HFF-Myc (cell line): Measurements from ENCODE around the gene SLC41A1.
"Not testable (repeated sequence)": the region's sequence is repeated elsewhere in the genome, so short reads cannot be mapped to it uniquely, and the experiment has no call there.

ENCODE experiments used
- DNase-seq: peaks from one replicate; pipeline ENCODE4 v3.0.0-alpha.2; 2011; ENCODE audit warnings: low read depth; ENCODE audit errors: extremely low read depth
- H3K4me3 ChIP-seq: replicated peaks from 2 replicates; pipeline ENCODE4 v1.5.1; 2011; ENCODE audit warnings: low read depth, mild to moderate bottlenecking, control low read depth, low read length
- TF ChIP-seq, protein P1 (sequence below): IDR thresholded peaks from 2 replicates; pipeline ENCODE4 v1.5.1; 2012; ENCODE audit warnings: mild to moderate bottlenecking, low read depth, low read length, control low read depth; ENCODE audit errors: missing control alignments

Gene SLC41A1

DNA sequence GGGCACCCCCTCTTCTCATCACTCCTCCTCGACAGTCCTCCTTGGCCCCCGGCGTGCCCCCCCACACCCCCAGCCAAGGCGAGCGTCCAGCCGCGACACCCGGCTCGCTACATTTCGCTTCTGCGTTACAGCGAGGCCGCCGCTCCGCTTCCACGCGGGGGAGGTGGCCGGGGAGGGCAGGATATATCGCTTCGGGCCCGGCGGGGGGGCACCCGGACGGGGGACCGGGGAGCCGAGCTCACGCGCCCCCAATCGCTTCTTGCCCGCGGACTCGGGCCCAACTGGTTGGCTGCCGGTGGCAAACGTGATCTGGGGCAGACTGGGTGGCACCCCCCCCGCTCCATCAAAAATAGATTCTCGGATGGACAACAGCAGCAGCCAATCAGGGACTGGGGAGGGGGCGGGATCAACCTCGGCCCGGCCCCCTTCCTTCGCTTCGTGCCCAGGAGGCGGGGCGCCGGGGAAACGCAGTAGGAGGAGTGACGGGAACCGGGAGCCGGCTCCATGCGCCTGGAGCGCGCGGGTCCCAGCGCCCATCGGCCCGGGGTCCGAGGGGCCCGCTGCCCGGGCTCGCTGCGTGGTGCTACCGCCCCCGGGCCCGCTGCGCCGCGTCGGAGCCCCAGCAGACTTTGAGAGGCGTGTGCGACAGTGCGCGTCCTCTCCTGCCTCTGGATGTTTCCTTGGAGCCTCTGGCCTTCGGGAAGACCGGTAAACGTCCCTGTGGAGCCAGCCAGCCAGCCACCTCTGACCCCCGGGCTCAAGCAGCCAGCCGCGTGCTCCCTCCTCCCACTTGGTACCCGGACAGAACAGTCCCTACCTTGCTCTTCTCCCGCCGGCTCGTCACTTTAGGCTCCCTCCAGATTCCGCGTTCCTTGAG, at the start of gene SLC41A1:
TSS of gene SLC41A1 (minus strand) at position 321 of the 877 bp plus-strand sequence. CDS start 2,757 bp downstream, outside the sequence.
- TF ChIP-seq, protein P1, sequence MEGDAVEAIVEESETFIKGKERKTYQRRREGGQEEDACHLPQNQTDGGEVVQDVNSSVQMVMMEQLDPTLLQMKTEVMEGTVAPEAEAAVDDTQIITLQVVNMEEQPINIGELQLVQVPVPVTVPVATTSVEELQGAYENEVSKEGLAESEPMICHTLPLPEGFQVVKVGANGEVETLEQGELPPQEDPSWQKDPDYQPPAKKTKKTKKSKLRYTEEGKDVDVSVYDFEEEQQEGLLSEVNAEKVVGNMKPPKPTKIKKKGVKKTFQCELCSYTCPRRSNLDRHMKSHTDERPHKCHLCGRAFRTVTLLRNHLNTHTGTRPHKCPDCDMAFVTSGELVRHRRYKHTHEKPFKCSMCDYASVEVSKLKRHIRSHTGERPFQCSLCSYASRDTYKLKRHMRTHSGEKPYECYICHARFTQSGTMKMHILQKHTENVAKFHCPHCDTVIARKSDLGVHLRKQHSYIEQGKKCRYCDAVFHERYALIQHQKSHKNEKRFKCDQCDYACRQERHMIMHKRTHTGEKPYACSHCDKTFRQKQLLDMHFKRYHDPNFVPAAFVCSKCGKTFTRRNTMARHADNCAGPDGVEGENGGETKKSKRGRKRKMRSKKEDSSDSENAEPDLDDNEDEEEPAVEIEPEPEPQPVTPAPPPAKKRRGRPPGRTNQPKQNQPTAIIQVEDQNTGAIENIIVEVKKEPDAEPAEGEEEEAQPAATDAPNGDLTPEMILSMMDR = no peak
- peak; percentile 65 for DNase-seq
- H3K4me3 ChIP-seq = peak within 1 kb of the TSS; percentile 73

DNA sequence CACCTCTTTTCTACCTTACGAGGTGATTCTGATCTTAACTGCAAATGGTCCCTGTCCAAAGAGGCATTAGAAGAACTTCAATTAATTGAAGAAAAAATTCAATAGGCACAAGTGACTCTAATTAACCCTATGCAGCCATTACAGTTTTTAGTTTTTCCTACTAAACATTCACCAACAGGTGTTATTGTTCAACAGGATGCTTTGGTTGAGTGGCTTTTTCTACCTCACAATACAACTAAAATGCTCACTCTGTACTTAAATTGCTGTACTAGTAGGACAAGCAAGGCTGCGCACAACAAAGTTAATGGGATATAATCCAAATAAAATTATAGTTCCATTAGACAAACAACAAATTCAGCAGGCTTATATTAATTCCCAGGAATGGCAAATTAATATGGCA, 48.5 kb upstream of the SLC41A1 start:
- no peak for DNase-seq
- H3K4me3 ChIP-seq = no peak overlapping the region
- TF ChIP-seq, protein P1 = no peak

DNA sequence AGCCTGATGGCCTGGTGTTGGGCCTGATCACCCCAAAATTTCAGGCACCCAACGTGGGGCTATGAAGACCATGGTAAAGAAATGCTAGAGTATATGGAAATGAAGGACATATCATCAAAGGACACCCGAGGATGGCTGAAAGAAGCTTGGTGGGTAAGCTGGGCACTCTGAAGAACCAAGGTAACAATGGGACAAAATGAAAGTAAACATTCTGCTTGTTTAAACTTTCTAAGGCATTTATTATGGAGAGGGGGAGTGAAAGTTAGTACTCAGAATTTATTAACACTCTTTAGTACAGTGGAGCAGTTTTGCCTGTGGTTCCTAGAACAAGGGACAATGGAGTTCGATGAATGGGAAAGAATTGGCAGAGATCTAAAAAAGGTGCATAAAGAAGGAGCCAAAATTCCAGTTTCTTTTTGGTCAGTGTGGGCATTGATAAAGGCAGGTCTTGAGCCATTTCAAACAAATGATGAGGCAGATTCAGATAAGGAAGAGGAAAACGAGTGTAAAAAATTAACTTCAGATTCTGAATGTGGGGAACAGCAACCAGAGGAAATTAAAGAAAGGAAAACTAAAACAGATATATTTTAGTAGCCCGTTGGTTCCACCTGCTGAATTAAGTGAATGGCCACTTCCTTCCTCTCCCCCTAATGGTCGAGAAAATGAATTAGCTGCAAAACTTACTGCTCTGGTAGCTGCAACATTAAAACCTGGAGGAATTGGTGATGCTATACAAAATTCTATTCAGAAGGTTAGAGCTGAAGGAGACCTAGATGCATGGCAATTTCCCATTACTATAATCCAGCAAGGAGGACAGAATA, 45.4 kb upstream of the SLC41A1 start:
- DNase-seq = no peak
- TF ChIP-seq, protein P1 = no peak
- H3K4me3 ChIP-seq = no peak overlapping the region

DNA sequence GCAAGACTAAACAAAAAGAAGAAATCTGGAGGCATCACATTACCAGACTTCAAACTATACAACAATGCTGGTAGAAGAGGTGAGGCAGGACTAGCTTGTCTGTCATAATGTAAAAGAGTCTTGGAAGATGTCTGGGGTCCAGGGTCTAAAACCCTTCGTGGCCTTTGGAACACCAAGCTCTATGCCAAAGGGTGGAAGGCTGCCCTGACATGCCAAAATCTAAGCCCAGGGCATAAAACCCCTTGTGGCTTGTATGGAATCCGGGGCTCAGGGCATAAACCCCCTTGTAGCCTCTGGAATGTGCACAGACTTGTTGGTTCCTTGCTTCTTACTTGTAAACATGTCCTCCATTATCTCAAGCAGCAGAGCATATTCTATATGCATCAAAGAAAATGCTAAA, 44.5 kb upstream of the SLC41A1 start:
- not testable (repeated sequence) for H3K4me3 ChIP-seq, DNase-seq

DNA sequence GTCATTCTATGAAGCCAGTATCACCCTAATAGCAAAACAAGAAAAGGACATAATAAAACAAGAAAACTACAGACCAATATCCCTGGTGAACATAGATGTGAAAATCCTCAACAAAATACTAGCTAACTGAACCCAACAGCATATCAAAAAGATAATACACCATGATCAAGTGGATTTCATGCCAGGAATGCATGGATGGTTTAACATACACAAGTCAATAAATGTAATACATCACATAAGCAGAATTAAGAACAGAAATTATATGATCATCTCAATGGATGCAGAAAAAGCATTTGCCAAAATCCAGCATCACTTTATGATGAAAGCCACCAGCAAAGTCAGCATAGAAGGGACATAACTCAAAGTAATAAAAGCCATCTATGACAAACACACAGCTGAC, 43.4 kb upstream of the SLC41A1 start:
- H3K4me3 ChIP-seq = no peak overlapping the region
- no peak for DNase-seq
- TF ChIP-seq, protein P1 = no peak

DNA sequence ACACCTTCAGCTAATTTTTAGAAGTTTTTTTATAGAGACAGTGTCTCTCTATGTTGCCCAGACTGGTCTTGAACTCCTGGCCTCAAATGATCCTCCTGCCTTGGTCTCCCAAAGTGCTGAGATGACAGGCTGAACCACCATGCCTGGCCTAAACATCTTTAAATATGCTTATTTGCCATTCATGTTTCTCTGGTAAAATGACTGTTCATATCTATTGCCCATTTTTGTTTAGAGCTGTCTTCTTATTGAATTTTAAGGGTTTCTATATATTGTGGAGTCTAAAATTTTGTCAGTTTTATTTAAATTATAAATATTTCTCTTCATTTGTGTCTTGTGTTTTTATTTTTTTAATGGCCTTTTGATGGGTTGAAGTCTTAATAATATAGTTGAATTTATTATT, 40.0 kb upstream of the SLC41A1 start:
- DNase-seq = no peak
- TF ChIP-seq, protein P1 = no peak
- H3K4me3 ChIP-seq = no peak overlapping the region

DNA sequence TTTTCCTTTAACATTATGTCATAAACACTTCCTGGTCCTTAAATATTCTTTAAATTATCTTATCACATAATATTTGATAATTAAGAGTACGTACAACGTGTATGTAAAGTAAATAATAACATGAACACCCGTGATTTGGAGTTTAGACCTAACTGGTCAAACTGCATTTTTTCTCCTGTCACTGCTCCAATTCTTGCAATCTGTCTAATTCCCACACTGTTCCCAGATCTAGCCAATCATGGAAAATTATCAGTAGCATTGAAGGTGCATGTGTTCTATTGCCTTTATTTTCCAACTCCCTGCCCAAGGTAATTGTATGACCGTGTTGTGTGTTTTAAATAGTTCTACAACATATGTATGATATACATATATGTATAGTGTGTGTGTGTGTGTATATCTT, 39.0 kb upstream of the SLC41A1 start:
- TF ChIP-seq, protein P1 = no peak
- H3K4me3 ChIP-seq = no peak overlapping the region
- no peak for DNase-seq
